Measurements from ENCODE around the gene STH. TPM values are rescaled to one million over a fixed set of nuclear protein-coding genes. Genes with fewer than 3 reads are reported as not detected.

STH gene
- total and polyA plus RNA-seq, 2 donors (not counting 1 experiment from before 2014, with no cell fraction given) = not detected

GRCh38 chr17:46007461-46007965, 8.5 kb downstream of the STH start:
- Histone ChIP-seq H3K27ac (ENCODE audit: insufficient read depth, low read length) (no peak overlapping the region), H3K4me1 (ENCODE audit: control insufficient read depth, extremely low read depth, insufficient read depth, low read length) (peaks cover 3% of the 10 kb centered on the region), H3K9ac (ENCODE audit: insufficient read depth, low read length) (no peak overlapping the region), H3K36me3 (ENCODE audit: control insufficient read depth, insufficient read depth, low read length) (no peaks in the 10 kb centered on the region), H4K20me1 (ENCODE audit: control insufficient read depth, extremely low read depth, insufficient read depth, low read length) (no peaks in the 10 kb centered on the region), H3K27me3 (ENCODE audit: control insufficient read depth, insufficient read depth, low read length) (no peaks in the 10 kb centered on the region), H2AFZ (ENCODE audit: low read length) (no peak overlapping the region), H3K9me3 (ENCODE audit: control insufficient read depth, insufficient read depth, low read depth, low read length) (no peaks in the 10 kb centered on the region), H3K4me2 (ENCODE audit: extremely low read depth, insufficient read depth, low read length) (no peak overlapping the region), H3K4me3 (replicated peaks in 1 of 4; ENCODE audit: control extremely low read depth in 1 of 4, insufficient read depth in 1 of 4, low read depth in 3 of 4, low read length in 4 of 4) (no peak overlapping the region), H3K79me2 (ENCODE audit: control insufficient read depth, insufficient read depth, low read length) (no peaks in the 10 kb centered on the region)
- TF ChIP-seq EZH2 (IDR thresholded peaks at IDR 0.05; ENCODE audit: low read length, missing control alignments) (no peak), CTCF (conservative IDR thresholded peaks at IDR 0.05 in 1 of 2, IDR thresholded peaks at IDR 0.05 in 1 of 2; ENCODE audit: low read depth in 1 of 2, low read length in 2 of 2) (no peak)
- no peak for DNase-seq (ENCODE audit: low read depth in 2 of 2)

DNA sequence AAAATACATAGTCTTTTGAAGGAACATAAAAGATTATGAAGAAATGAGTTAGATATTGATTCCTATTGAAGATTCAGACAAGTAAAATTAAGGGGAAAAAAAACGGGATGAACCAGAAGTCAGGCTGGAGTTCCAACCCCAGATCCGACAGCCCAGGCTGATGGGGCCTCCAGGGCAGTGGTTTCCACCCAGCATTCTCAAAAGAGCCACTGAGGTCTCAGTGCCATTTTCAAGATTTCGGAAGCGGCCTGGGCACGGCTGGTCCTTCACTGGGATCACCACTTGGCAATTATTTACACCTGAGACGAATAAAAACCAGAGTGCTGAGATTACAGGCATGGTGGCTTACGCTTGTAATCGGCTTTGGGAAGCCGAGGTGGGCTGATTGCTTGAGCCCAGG, 9.5 kb downstream of the STH start:
- DNase-seq (ENCODE audit: low read depth in 2 of 2) = no peak
- Histone ChIP-seq H3K4me2 (ENCODE audit: extremely low read depth, insufficient read depth, low read length) (no peak overlapping the region), H4K20me1 (ENCODE audit: control insufficient read depth, extremely low read depth, insufficient read depth, low read length) (no peaks in the 10 kb centered on the region), H2AFZ (ENCODE audit: low read length) (no peak overlapping the region), H3K9ac (ENCODE audit: insufficient read depth, low read length) (no peak overlapping the region), H3K4me1 (ENCODE audit: control insufficient read depth, extremely low read depth, insufficient read depth, low read length) (peaks cover 3% of the 10 kb centered on the region), H3K9me3 (ENCODE audit: control insufficient read depth, insufficient read depth, low read depth, low read length) (no peaks in the 10 kb centered on the region), H3K27ac (ENCODE audit: insufficient read depth, low read length) (no peak overlapping the region), H3K4me3 (replicated peaks in 1 of 4; ENCODE audit: control extremely low read depth in 1 of 4, insufficient read depth in 1 of 4, low read depth in 3 of 4, low read length in 4 of 4) (no peak overlapping the region), H3K36me3 (ENCODE audit: control insufficient read depth, insufficient read depth, low read length) (no peaks in the 10 kb centered on the region), H3K79me2 (ENCODE audit: control insufficient read depth, insufficient read depth, low read length) (no peaks in the 10 kb centered on the region), H3K27me3 (ENCODE audit: control insufficient read depth, insufficient read depth, low read length) (no peaks in the 10 kb centered on the region)
- no peak for TF ChIP-seq EZH2 (IDR thresholded peaks at IDR 0.05; ENCODE audit: low read length, missing control alignments)
- no peak for TF ChIP-seq CTCF (conservative IDR thresholded peaks at IDR 0.05 in 1 of 2, IDR thresholded peaks at IDR 0.05 in 1 of 2; ENCODE audit: low read depth in 1 of 2, low read length in 2 of 2)

- peak; percentile 40 to 87 for DNase-seq (ENCODE audit: low read depth in 2 of 2)
Measured at GRCh38 chr17:46009681-46010596, 10.9 kb downstream of the STH start.

More at GRCh38 chr17:46009681-46010596, 10.9 kb downstream of the STH start:
- no peaks in the 10 kb centered on the region for H3K79me2 ChIP-seq (ENCODE audit: control insufficient read depth, insufficient read depth, low read length)
- H3K4me2 ChIP-seq (ENCODE audit: extremely low read depth, insufficient read depth, low read length) = no peak overlapping the region
- H3K27me3 ChIP-seq (ENCODE audit: control insufficient read depth, insufficient read depth, low read length) = no peaks in the 10 kb centered on the region
- no peak overlapping the region for H3K27ac ChIP-seq (ENCODE audit: insufficient read depth, low read length)
- no peaks in the 10 kb centered on the region for H4K20me1 ChIP-seq (ENCODE audit: control insufficient read depth, extremely low read depth, insufficient read depth, low read length)
- H2AFZ ChIP-seq (ENCODE audit: low read length) = no peak overlapping the region
- no peak overlapping the region for H3K9ac ChIP-seq (ENCODE audit: insufficient read depth, low read length)
- H3K4me3 ChIP-seq (replicated peaks in 1 of 4; ENCODE audit: control extremely low read depth in 1 of 4, insufficient read depth in 1 of 4, low read depth in 3 of 4, low read length in 4 of 4) = no peak overlapping the region
- TF ChIP-seq EZH2 (IDR thresholded peaks at IDR 0.05; ENCODE audit: low read length, missing control alignments) = no peak
- TF ChIP-seq CTCF (conservative IDR thresholded peaks at IDR 0.05 in 1 of 2, IDR thresholded peaks at IDR 0.05 in 1 of 2; ENCODE audit: low read depth in 1 of 2, low read length in 2 of 2) = no peak
- no peaks in the 10 kb centered on the region for H3K9me3 ChIP-seq (ENCODE audit: control insufficient read depth, insufficient read depth, low read depth, low read length)
- H3K4me1 ChIP-seq (ENCODE audit: control insufficient read depth, extremely low read depth, insufficient read depth, low read length) = peaks cover 10% of the 10 kb centered on the region
- H3K36me3 ChIP-seq (ENCODE audit: control insufficient read depth, insufficient read depth, low read length) = no peaks in the 10 kb centered on the region
